ENCODE data around the gene ELF2.

DNA sequence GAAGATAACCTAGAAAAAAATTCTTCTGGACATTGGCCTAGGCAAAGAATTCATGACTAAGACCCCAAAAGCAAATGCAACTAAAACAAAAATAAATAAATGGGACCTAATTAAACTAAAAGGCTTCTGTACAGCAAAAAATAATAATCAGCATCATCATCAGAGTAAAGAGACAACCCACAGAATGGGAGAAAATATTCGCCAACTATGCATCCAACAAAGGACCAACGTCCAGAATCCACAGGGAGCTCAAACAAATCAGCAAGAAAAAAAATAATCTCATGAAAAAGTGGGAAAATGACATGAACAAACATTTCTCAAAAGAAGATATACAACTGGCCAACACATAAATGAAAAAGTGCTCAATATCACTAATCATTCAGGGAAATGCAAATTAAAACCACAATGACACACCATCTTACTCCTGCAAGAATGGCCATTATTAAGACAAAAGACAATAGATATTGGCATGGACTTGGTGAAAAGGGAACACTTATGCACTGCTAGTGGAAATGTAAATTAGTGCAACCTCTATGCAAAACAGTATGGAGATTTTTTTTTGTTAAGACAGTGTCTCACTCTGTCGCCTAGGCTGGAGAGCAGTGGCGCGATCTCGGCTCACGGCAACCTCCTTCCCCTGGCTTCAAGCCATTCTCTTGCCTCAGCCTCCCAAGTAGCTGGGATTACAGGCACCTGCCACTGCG is 29.9 kb downstream of the ELF2 start:
- no peak for TF ChIP-seq POLR2A (IDR thresholded peaks at IDR 0.05)
- TF ChIP-seq, protein P1, sequence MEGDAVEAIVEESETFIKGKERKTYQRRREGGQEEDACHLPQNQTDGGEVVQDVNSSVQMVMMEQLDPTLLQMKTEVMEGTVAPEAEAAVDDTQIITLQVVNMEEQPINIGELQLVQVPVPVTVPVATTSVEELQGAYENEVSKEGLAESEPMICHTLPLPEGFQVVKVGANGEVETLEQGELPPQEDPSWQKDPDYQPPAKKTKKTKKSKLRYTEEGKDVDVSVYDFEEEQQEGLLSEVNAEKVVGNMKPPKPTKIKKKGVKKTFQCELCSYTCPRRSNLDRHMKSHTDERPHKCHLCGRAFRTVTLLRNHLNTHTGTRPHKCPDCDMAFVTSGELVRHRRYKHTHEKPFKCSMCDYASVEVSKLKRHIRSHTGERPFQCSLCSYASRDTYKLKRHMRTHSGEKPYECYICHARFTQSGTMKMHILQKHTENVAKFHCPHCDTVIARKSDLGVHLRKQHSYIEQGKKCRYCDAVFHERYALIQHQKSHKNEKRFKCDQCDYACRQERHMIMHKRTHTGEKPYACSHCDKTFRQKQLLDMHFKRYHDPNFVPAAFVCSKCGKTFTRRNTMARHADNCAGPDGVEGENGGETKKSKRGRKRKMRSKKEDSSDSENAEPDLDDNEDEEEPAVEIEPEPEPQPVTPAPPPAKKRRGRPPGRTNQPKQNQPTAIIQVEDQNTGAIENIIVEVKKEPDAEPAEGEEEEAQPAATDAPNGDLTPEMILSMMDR (IDR thresholded peaks at IDR 0.05) = no peak

All from thyroid gland (tissue), 4 donors.